HG03060 (cell line): ENCODE results near the gene GPER1.
"Not testable (repeated sequence)": the region's sequence is repeated elsewhere in the genome, so short reads cannot be mapped to it uniquely, and the experiment has no call there.

ENCODE experiments used
- ATAC-seq: cut with Tn5 transposase; IDR thresholded peaks from one replicate; pipeline ENCODE4 v1.9.1; 2021; ENCODE audit warnings: low read depth, moderate number of reproducible peaks; ENCODE audit not compliant: unreplicated experiment

GPER1 gene

DNA sequence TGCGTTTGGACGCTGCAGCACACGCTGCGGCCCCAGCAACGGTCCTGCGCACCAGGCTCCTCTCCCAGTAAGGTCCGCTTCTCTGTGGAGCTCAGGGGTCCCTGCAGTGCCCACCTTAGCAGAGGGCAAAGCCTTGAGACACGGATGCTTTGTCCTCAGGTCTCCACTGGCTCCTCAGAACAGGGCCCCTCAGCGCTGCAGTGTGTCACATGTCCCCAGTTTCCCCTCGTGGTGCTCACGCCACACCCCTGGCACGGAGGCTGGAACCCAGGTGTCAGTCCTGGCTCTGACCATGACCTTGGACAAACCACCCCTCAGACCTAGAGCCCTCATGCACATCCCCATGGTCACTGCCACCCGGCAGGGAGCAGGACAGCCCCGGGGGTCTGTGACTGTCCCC lies 19.9 kb upstream of the GPER1 start:
- ATAC-seq = no peak

- ATAC-seq = no peak
Measured at GRCh38 chr7:1068619-1069018, 19.3 kb upstream of the GPER1 start.

DNA sequence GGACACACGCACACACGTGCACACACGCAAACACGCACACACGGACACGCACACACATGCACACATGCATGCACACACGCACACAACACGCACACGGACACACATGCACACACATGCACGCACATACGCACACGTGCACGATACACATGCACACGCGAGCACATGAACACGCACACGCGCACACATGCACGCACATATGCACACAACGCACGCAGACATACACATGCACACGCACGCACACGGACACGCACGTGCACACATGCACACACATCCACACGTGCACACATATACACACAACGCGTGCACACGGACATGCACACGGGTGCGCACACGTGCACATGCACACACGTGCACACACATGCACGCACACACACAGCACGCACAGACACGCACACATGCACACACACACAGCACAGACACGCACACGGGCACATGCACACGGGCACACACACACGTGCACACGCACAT lies 17.3 kb upstream of the GPER1 start:
- no peak for ATAC-seq

- no peak for ATAC-seq
Measured at GRCh38 chr7:1071731-1072254, 16.1 kb upstream of the GPER1 start.

DNA sequence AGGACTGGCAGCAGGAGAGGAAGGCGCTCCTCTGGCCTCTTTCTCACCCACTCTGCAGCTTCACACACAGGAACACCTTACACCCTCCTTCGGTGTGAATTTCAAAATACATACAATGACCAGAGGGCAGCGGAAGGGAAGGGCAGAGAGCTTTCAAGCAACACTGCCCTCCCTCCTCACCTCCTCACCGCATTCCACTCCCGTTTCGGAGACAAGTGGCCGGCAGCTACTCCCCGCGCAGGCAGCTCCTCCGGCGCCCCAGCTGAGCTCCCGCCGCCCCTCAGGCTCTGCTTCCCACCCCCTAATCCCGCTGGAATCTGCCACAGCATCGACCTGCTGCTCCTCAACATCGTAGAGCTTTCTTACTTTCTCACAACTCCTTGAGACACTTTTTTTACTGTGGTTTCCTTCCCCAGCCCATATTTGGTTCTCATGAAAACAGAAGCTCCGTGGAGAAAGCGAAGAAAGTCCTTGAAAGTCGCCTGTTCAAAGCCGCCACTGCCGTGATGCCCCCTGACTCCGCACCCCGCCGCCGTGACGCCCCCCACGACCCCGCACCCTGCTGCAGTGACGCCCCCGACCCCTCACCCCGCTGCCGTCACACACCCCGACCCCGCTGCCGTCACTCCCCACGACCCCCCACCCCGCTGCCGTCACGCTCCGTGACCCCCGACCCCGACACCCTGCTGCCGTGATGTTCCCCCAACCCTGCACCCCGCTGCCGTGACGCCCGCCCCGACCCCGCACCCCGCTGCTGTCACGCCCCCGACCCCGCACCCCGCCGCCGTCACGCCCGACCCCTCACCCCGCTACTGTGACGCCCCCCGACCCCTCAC lies 14.6 kb upstream of the GPER1 start:
- no peak for ATAC-seq

DNA sequence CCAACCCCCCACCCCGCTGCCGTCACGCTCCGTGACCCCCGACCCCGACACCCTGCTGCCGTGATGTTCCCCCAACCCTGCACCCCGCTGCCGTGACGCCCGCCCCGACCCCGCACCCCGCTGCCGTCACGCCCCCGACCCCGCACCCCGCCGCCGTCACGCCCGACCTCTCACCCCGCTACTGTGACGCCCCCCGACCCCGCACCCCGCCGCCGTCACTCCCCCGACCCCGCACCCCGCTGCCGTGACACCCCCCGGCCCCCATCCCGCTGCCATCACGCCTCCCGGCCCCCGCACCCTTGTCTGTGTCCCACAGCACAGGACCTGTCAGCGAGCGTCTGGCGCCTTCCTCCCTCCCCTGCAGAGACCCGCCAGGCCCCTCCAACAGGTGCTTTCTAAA lies 13.9 kb upstream of the GPER1 start:
- ATAC-seq = not testable (repeated sequence)

DNA sequence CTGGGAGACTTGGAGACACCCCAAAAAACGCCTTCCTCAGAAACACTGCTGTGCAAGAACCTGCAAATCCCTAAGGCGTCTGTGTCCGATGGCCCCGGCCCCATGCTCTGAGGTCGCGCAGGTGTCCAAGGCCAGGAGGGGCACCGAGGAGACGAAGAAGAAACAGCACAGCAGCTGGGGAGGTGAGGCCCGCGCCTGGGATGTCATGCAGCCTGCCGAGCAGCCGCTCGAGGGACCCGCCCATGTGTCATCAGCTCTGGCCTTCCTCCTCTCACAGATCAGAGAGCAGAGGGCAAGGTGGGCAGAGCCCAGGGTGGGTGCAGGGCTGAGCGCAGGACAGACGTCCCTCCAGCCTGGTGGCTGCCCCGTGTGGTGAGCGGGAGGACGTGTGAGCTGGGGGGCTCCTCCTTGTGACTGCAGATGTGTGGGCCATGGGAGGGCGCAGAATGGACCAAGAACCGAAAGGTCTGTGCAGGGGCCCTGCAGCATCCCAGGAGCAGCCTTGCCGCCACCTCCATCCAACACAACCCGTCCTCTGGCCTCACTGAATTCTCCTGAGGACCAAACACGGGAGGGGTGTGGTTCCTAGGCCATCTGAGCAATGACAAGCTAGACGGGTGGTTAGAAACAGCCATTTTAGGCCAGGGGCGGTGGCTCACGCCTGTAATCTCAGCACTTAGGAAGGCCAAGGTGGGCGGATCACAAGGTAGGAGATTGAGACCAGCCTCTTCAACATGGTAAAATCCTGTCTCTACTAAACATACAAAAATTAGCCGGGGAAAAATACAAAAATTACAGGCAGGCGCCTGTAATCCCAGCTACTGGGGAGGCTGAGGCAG lies 13.1 kb upstream of the GPER1 start:
- ATAC-seq = no peak

- ATAC-seq = no peak
Measured at GRCh38 chr7:1076184-1077072, 11.5 kb upstream of the GPER1 start.

GRCh38 chr7:1078519-1078918 lies 9.4 kb upstream of the GPER1 start:
- ATAC-seq = no peak

DNA sequence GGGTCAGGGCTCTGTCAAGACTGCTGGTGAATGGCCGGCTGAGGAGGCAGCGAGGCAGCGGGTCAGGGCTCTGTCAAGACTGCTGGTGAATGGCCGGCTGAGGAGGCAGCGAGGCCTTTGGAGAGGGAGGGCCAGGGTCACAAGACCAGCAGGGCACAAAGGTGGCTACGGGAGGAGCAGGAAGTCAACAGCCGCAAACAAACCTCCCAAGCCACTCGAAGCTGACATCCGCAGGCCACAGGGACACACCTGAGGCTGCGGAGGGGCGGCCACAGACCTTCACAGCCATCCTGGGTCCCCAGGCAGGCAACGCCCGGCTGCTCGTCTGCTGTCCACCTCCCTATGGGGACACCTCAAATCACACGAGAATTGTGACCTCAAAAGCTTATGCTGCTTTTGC lies 8.9 kb upstream of the GPER1 start:
- no peak for ATAC-seq

DNA sequence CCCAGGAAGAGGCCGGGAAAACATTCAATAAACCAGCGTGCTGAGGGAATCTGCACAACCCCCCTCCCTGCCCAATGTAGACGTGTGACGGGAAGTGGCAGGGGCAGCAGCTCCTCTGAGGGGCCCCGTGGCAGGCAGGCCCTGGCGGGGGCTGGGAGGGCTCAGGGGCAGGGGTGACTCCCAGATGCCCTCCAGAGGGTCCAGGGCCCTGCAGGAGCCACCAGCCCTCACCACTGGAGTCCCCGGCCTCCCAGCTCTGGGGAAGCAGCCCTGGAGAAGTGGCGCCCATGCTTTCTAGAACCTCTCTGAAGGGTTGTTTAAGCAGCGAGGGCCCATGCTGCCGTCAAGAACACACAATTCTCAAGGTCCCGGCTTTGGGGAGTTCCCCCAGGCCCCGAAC lies 8.4 kb upstream of the GPER1 start:
- no peak for ATAC-seq

DNA sequence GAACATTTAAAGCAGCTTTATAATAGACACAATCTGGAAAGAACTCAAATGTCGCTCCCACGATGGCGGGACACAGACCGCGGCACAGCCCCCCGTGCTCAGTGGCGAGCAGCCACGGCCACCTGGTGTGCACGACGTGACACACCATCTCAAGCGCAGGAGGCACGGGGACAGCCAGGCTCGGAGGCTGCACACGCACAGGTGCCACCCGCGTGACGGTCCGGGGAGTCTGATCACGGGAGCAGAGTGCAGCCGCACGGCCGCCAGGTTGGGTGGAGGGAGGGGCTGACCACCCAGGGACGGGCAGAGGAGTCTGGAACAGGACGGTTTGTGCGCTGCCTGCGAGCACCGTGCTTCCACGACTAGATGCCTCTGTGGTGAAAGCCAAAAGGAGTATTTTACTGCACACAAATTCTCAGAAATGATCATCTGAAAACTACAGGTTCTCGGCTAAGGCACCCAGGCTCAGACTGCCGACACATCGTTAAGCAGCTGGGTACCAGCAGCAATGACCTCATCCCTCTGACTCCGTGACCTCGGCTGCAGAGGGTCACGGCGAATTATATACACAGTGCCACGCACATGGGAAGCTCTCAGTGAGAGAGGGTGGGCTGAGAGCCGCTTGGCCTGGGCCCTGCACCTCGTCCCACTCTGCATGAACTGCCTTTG lies 7.5 kb upstream of the GPER1 start:
- no peak for ATAC-seq

DNA sequence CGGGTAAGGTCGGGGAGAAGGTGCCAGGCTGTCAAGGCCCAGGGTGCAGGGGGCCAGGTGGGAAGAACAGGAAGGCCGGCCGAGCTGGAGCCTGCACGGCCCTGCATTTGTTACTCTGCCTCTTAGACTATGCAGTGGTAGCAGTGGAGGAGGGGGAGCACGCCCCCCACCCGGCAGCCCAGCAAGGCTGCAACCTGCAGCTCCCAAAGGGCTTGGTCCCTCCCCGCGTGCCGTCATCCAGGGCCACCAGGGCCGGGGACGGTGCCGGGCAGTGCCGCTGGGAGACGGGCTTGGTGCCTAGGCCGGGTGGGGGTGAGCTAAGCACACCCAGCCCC lies 7.0 kb upstream of the GPER1 start:
- ATAC-seq = no peak

DNA sequence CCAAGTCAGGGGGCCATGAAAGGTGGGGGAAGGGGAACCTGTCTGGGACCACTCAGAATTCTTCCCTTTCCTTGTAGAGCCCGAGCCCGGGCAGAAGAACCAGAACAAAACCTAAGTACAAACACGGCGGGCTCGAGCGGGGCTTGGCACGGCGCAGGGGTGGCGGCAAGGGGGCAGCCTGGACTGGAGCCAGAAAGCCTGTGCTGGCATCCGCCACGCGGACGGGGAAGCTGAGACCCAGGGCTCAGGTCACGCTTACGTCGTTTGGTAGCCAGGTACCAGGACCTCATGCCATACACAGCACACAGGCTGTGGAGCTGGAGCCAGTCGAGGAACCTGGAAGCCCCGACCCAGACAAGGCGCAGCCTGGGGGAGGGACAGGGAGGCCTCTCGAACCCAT lies 6.6 kb upstream of the GPER1 start:
- no peak for ATAC-seq

DNA sequence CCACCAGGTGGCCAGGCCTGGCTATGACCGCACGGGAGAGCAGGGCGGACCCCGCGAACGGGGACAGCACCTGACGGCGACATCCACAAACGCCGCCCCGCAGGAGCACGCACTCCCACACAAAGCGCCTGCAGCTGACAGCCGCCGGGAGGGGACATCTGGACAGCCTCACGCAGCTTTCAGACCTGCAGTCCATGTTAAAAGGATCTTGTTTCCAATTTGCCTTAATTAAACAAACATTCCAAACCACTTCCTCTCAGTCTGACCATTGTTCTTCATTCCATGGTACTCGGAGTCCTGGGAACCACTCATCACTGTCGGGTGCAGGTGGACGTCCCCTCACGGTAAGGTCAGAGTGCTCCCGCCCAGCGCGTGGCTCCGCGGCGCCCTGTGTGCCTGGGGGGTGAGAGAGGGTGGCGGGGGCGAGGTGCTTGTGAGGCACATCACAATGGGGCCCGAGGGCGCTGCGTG lies 5.9 kb upstream of the GPER1 start:
- ATAC-seq = no peak

DNA sequence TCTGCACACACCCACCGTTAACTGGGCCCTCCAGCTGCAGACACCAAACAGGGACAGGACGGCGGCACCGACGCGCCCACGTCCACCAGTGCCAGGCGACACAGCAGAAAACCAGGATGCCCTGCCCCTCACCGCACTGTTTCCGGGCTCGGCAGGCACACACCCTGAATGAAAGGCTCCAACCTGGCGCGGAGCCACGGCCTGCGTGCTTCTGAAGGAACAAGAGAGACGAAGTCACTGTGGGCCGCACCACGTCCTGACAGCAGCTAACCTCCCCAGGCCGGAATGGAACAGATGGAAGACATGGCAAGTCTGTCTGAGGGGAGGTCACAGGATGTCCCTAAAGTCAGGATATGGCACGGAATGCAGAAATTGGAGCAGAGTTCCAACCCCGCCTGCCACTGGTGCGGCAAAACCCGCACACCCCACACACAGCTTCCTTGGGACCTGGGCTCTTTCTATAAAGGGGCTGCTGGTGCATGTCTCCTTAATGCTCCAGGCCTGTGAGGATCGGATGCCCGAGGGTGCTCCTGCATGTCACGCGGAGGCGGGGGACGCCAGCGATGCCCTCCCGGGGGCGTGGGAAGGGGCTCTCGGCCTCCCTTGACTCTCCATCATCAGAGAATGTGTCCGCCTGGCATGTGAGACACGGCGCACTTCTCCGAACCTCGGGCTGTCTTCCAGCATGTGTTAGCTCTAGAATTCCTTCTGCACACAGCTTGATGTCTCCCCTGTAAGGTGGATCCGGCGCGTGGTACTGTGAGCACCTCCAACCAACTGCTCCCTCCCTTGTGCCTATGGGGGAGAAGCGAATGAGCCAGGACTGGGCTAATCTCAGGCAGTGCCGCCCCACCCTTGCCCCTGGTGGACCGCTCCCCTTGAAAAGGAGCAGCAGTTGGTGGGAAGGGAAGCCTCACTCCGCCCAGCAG lies 3.9 kb upstream of the GPER1 start:
- ATAC-seq = no peak

- no peak for ATAC-seq
Measured at GRCh38 chr7:1085266-1085665, 2.6 kb upstream of the GPER1 start.

- ATAC-seq = no peak
Measured at GRCh38 chr7:1085910-1086421, 1.9 kb upstream of the GPER1 start.
